Ishikawa (cell line): ENCODE data around the gene ALAD.

Experiments
- CEBPB ChIP-seq: IDR thresholded peaks from 2 replicates; pipeline ENCODE4 v1.6.1; 2012
- CREB1 ChIP-seq: IDR thresholded peaks from 2 replicates; pipeline ENCODE4 v1.6.1; 2012; ENCODE audit warnings: low read depth
- EGR1 ChIP-seq: IDR thresholded peaks from 2 replicates; pipeline ENCODE4 v1.6.1; 2012
- EP300 ChIP-seq: IDR thresholded peaks from 2 replicates; pipeline ENCODE4 v1.6.1; 2012; ENCODE audit warnings: borderline replicate concordance
- FOXM1 ChIP-seq: IDR thresholded peaks from 2 replicates; pipeline ENCODE4 v1.6.1; 2012; ENCODE audit warnings: low read depth, borderline replicate concordance
- MAX ChIP-seq: IDR thresholded peaks from 2 replicates; pipeline ENCODE4 v1.6.1; 2012
- NFIC ChIP-seq: IDR thresholded peaks from 2 replicates; pipeline ENCODE4 v1.6.1; 2012
- RAD21 ChIP-seq: IDR thresholded peaks from 2 replicates; pipeline ENCODE4 v1.6.1; 2012; ENCODE audit warnings: low read depth
- REST ChIP-seq: IDR thresholded peaks from 2 replicates; pipeline ENCODE4 v1.6.1; 2012; ENCODE audit warnings: low read depth, mild to moderate bottlenecking
- TAF1 ChIP-seq: IDR thresholded peaks from 2 replicates; pipeline ENCODE4 v1.6.1; 2012; ENCODE audit warnings: low read depth, mild to moderate bottlenecking
- TCF12 ChIP-seq: IDR thresholded peaks from 2 replicates; pipeline ENCODE4 v1.6.1; 2012; ENCODE audit warnings: low read depth
- TEAD4 ChIP-seq: IDR thresholded peaks from 2 replicates; pipeline ENCODE4 v1.6.1; 2012
- USF1 ChIP-seq: IDR thresholded peaks from 2 replicates; pipeline ENCODE4 v1.6.1; 2012
- YY1 ChIP-seq: IDR thresholded peaks from 2 replicates; pipeline ENCODE4 v1.6.1; 2012; ENCODE audit warnings: low read depth
- ZBTB7A ChIP-seq: IDR thresholded peaks from 2 replicates; pipeline ENCODE4 v1.6.1; 2012; ENCODE audit warnings: low read depth

The ALAD gene

GRCh38 chr9:113401027-113401792, at the start of gene ALAD:
Gene ALAD, minus strand, starts transcription at chr9:113401284. Its CDS starts 7,725 bp downstream, at chr9:113393559.
- peak; percentile 30 for TF ChIP-seq EGR1
- TF ChIP-seq CREB1: peak; percentile 29; the same call in 1 of the 2 replicates
- TF ChIP-seq TAF1: peak; percentile 71
- TF ChIP-seq REST: no peak
- TF ChIP-seq TCF12: peak; percentile 26; the same call in 1 of the 2 replicates
- no peak for TF ChIP-seq YY1
- no peak for TF ChIP-seq CEBPB
- peak; percentile 64; the same call in 1 of the 2 replicates for TF ChIP-seq MAX
- peak; percentile 61 for TF ChIP-seq RAD21
- no peak; the same call in none of the 2 replicates for TF ChIP-seq USF1

GRCh38 chr9:113449376-113449775, 48.3 kb upstream of the ALAD start:
- TF ChIP-seq EGR1 (no peak), CREB1 (no peak), TAF1 (no peak), TCF12 (no peak), EP300 (no peak), CEBPB (no peak), ZBTB7A (no peak)

DNA sequence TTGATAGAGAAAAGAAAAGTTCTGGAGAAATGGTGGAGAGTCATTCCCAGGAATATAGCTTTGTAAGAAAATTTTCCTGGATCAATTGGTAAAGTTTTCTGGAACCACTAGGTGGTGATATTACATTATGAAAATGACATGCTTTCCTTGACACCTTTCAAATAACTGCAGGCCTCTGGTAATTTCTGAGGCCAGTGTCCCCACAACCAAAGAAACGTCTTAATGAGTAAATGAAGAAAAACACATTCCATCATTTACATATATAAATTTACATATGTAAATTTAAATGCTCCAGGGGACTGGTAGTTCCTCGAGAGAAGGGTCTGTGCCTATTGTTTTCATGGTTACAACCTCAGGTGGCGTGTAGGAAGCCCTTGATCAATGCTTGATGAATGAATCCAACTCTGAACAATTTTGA, 45.2 kb upstream of the ALAD start:
- peak; percentile 81 for TF ChIP-seq RAD21
- no peak for TF ChIP-seq USF1

- TF ChIP-seq TAF1: no peak
- no peak for TF ChIP-seq RAD21
- TF ChIP-seq ZBTB7A: no peak
- no peak for TF ChIP-seq NFIC
These were observed 43.7 kb upstream of the ALAD start for GRCh38 chr9:113444736-113445135.

DNA sequence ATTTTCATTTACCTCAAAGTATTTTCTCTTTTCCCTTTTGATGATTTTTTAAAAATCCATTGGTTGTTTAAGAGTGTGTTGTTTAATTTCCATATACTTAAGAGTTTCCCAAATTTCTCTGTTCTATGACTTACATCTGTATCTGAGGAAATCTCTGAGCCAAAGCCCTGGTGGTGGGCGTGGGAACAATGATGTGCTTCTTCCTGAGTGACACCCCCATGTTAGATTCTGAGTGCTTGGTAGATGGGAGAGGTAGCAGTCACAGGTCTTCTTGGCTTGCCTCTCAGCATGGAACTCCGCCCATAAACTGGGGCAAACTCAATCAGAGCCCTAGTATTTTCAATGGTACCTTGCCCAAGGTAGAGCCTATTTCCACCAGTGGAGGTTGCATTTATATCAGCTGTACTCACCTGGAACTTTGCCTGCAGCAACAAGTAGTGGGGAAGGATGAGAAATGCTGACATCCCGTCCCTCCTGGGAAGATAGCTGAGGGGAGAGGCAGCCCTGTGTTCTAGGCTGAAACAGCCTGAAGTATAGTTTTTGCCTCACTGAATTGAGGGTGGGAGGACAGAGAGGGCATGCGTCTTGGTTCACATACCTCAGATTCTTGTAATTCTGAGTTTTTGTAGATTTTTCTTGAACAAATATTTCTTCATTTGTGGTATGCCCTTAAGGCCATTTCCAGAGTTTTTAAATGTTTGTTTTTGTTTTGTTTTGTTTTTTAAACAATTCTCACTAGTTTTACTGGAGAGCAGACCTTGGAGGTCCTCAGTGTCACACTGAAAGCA, 35.8 kb upstream of the ALAD start:
- TF ChIP-seq TCF12: no peak
- no peak for TF ChIP-seq CREB1
- TF ChIP-seq EGR1: no peak
- TF ChIP-seq CEBPB: no peak
- no peak for TF ChIP-seq MAX
- no peak for TF ChIP-seq FOXM1
- TF ChIP-seq NFIC: no peak

DNA sequence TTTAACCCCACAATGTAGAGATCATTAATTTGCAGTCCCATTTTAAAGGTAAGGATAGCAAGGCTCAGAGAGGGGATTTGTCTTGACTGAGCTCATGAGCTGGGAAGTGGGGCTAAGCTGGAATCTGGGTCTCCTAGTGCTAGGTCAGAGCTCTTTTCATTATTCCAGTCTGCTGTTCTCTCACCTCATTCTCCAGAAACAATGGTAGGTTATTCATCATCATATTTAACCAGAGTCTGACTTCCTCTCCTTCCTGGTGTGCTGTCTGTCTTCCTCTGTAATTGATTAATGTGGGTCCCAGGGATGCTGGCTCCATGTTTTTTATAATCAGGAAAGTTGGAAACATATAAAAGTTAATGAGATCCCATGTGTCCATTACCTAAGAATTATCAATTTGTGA, 30.1 kb upstream of the ALAD start:
- TF ChIP-seq ZBTB7A (no peak), TAF1 (no peak), NFIC (no peak), MAX (no peak), TCF12 (no peak), YY1 (no peak), RAD21 (no peak), CREB1 (no peak)

- no peak for TF ChIP-seq FOXM1
- TF ChIP-seq CEBPB: no peak
- no peak for TF ChIP-seq CREB1
- no peak for TF ChIP-seq EGR1
- no peak for TF ChIP-seq RAD21
- TF ChIP-seq YY1: no peak
- TF ChIP-seq USF1: no peak
- TF ChIP-seq TCF12: no peak
- no peak for TF ChIP-seq TEAD4
- TF ChIP-seq ZBTB7A: no peak
- no peak for TF ChIP-seq TAF1
- TF ChIP-seq REST: no peak
- TF ChIP-seq EP300: no peak
- TF ChIP-seq MAX: no peak
- TF ChIP-seq NFIC: no peak
These were observed 27.1 kb upstream of the ALAD start for GRCh38 chr9:113428062-113428615.
